HG03135 (cell line): Measurements from ENCODE around the gene DAPK2.
"Not testable (repeated sequence)": the region's sequence is repeated elsewhere in the genome, so short reads cannot be mapped to it uniquely, and the experiment has no call there.

Experiments used
- ATAC-seq: cut with Tn5 transposase; IDR thresholded peaks from one replicate; pipeline ENCODE4 v1.9.1; 2021; ENCODE audit warnings: mild to moderate bottlenecking, moderate library complexity; ENCODE audit not compliant: unreplicated experiment

The DAPK2 gene

GRCh38 chr15:63901912-63902670 lies 144.2 kb downstream of the DAPK2 start:
- no peak for ATAC-seq

GRCh38 chr15:63900306-63900705 lies 146.0 kb downstream of the DAPK2 start:
- ATAC-seq, result no peak

- ATAC-seq, result not testable (repeated sequence)
These were observed 146.7 kb downstream of the DAPK2 start for GRCh38 chr15:63899606-63900005.

- ATAC-seq, result no peak
These were observed 147.1 kb downstream of the DAPK2 start for GRCh38 chr15:63899193-63899592.

- ATAC-seq, result peak; percentile 62
These were observed 149.8 kb downstream of the DAPK2 start for GRCh38 chr15:63896336-63897115.

- no peak for ATAC-seq
These were observed 150.5 kb downstream of the DAPK2 start for GRCh38 chr15:63895787-63896218.

GRCh38 chr15:63895194-63895593 lies 151.1 kb downstream of the DAPK2 start:
- ATAC-seq, result no peak

GRCh38 chr15:63894662-63894949 lies 151.7 kb downstream of the DAPK2 start:
- no peak for ATAC-seq

- ATAC-seq, result no peak
These were observed 152.2 kb downstream of the DAPK2 start for GRCh38 chr15:63893866-63894661.

GRCh38 chr15:63892794-63893441 lies 153.4 kb downstream of the DAPK2 start:
- peak; percentile 37 for ATAC-seq

GRCh38 chr15:63891768-63892133 lies 154.5 kb downstream of the DAPK2 start:
- no peak for ATAC-seq

- no peak for ATAC-seq
These were observed 155.1 kb downstream of the DAPK2 start for GRCh38 chr15:63891079-63891767.

- ATAC-seq, result no peak
These were observed 155.7 kb downstream of the DAPK2 start for GRCh38 chr15:63890617-63891016.

- ATAC-seq, result no peak
These were observed 156.5 kb downstream of the DAPK2 start for GRCh38 chr15:63889831-63890230.

GRCh38 chr15:63888823-63889222 lies 157.5 kb downstream of the DAPK2 start:
- no peak for ATAC-seq

GRCh38 chr15:63888146-63888545 lies 158.1 kb downstream of the DAPK2 start:
- no peak for ATAC-seq

GRCh38 chr15:63887630-63888029 lies 158.7 kb downstream of the DAPK2 start:
- no peak for ATAC-seq

GRCh38 chr15:63884953-63885352 lies 161.3 kb downstream of the DAPK2 start:
- ATAC-seq, result no peak

- no peak for ATAC-seq
These were observed 164.9 kb downstream of the DAPK2 start for GRCh38 chr15:63881431-63881830.

GRCh38 chr15:63880744-63881143 lies 165.5 kb downstream of the DAPK2 start:
- ATAC-seq, result no peak

GRCh38 chr15:63879995-63880394 lies 166.3 kb downstream of the DAPK2 start:
- no peak for ATAC-seq
